Measurements from ENCODE around the gene UBE4B.
"Not testable (repeated sequence)": the region's sequence is repeated elsewhere in the genome, so short reads cannot be mapped to it uniquely, and the experiment has no call there.

UBE4B gene

DNA sequence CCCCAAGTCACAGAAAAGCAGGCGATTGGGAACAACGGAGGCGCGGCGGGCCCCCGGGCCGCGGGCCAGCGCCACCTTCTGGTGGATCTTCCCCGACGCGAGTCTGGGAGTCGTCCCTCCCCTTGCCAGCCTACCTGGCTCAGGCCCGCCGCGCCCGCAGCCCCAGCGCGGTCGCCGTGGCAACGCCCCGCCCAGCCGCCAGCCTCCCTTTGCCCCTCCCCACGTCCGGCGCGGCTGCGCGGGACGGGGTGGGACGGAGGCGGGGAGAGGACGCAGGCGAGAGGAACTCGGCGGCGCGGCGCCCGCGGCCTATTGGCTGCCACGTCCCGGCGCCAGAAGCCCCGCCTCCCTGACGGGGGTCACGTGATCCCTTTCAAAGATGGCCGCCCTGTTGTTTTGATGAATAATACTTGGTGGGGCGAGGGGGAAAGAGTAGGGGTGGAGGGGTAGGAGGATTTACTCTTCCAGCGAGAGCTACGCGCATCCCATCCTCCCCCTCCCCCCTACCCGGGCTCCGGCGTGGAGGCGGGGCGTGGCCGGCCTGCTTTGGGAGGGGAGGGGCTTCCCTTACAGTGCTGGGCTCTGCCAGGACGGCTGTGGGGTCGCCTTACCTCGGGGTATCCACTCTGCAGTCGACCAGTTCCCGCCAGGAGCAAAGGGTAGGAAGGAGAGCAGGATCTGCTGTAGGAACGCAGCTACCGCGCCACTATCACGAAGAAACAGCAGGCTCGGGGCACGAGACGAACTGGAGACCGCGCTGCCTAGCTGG lies at the start of gene UBE4B:
Gene UBE4B (plus strand): TSS at position 369 of the 769 bp plus-strand sequence. CDS start 713 bp downstream, outside the sequence.
- DNase-seq, result peak; percentile 99

DNA sequence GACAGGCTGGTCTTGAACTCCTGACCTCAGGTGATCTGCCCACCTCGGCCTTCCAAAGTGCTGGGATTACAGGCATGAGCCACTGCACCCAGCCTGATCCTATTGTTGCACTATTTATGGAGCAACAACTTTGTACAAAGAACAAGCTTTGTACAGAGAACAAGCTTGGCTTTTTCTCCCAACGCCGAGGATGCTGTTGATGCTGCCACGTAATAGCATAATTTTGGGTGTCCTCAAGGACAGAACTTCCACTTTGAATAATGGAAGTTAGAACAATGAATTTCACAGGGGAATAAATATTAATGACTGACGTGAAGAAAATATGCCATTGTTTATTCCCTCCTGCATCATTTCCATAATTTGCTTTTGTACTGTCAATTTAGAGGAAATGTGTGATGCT lies 48.5 kb upstream of the UBE4B start:
- no peak for DNase-seq

DNA sequence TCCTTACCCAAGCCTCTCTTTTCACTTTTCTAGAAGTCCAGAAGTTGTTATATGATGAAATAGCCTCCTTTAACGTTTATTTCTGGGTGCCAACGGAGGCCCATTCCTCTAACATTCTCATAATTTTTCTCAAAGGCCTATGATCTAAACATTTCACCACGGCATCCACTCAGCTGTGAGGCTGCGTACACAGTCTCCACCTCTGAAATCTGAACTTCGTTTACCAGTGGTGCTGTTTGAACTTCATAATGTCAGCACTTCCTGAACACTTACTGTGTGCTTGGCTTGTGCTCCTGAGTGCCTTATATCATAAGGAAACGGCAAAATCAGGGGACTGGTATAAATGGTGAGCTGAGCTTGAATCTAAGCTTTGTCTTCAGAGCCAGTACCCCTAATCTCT lies 47.8 kb upstream of the UBE4B start:
- no peak for DNase-seq

DNA sequence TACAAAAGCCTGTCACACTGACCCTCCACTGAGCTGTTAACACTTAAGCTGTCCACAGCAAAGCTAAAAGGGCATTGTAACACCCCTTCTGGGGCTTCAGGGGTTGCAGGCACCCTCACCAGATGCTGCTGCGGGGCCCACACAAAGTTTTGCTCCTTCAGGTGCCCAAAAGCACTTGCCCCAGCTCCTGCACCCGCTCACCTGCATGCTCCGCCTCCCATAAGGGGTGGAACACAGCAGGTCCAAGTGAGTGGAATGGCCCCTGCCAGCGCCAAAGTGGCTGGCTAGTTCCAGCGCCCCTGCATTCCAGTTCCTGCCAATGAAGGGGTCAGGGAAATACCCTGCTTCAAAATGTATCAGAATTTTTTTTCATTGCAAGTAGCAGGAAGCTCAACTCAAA lies 43.0 kb upstream of the UBE4B start:
- DNase-seq, result no peak

DNA sequence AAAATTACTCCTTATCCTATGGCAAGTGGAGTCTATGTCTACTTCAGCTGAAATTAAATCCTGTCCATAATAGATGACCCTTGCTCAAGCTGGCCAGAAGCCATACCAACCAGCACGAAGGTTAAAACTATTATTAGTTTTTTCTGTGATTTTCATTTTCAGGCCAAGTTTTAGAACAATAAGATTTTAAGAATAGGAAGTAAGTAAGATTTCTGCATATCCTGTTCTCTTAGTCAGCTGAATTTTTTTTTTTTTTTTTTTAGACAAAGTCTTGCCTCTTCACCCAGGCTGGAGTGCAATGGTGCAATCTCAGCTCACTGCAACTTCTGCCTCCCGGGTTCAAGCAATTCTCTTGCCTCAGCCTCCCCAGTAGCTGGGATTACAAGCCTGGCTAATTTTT lies 41.8 kb upstream of the UBE4B start:
- DNase-seq, result peak in 1 of 2 donors; percentile 23

DNA sequence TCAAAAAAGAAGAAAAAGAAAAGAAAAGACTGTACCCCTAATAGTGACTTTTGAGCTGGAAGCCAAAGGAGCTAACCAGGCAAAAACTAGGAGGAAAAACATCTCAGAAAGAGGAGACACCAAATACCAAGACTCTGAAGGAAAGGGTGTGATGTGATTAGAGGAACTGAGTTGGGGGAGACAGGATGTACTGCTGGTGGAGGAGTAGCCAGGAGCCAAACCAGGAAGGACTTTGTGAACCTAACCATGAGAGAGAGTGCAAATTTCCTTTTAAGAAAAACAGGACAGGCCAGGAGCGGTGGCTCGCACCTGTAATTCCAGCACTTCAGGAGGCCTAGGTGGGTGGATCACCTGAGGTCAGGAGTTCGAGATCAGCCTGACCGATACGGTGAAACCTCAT lies 39.8 kb upstream of the UBE4B start:
- no peak for DNase-seq

DNA sequence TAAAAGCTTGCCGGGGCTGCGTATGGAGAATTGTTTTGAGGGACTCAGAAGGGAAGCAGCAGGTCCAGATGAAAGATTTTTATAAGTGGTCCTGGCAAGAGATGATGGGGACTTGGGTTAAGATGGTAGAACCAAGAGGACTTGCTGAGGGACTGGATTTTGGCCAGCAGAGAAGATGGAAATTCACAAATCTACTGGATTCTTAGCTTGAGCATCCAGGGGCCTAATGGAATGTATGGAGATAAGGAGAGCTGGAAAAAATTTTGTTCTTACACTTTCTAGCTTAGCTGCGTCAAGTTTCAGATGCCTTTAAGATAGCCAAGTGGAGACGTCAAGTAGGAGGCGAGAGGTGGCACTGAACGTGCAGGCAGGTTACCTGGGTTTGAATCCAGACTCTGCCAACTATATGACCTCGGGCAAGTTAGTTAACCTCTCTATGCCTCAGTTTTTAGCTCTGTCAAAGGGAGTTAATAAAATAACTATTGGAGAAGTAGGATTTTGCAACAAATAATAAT lies 39.1 kb upstream of the UBE4B start:
- no peak for DNase-seq

DNA sequence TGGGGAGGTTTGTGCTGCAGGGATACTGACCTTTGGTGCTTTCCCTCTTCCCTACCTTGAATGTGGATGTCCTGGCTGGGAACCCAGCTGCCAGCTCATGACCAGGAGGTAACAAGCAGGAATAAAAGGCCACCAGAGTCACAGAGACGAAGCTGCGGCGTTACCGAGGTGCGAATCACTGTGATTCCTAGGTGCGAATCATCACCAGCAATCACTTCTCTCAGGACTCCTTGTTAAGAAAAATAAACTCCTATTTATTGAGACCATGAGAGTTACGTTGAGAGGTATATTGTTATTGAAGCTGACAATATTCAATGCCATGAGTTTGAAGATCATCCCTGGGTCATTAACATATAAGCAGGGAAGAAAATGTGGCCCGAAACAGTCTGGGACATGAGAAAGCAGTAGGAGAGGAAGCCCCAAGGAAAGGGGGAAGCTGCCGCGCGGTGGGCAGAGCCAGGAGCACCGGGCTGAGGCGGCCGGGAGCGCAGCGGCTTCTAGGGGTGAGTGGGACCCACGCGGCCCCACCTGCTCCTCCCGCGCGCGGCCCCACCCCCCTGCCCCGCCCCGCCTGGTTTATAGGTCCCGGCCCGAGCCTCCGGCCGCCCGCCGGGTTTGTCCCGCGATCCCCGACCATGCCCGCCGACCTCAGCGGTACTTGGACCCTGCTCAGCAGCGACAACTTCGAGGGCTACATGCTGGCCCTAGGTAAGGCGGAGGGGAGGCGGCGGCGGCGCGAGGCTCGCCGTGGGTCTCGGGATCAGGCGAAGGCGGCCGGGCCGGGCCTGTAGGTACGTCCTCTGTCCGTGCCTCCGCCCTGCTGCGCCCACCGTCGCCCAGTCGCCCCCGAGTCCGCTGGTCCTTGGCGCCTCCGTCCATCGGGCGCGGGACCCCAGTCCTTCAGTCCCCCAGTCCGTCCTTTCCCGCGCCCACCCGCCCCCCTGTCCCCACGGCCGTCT lies 35.9 kb upstream of the UBE4B start, which contains the start of gene RBP7:
Gene RBP7 (plus strand): TSS at position 605 of the 959 bp plus-strand sequence. CDS start 31 bp downstream, at position 636.
- peak; percentile 0 to 7 for DNase-seq

DNA sequence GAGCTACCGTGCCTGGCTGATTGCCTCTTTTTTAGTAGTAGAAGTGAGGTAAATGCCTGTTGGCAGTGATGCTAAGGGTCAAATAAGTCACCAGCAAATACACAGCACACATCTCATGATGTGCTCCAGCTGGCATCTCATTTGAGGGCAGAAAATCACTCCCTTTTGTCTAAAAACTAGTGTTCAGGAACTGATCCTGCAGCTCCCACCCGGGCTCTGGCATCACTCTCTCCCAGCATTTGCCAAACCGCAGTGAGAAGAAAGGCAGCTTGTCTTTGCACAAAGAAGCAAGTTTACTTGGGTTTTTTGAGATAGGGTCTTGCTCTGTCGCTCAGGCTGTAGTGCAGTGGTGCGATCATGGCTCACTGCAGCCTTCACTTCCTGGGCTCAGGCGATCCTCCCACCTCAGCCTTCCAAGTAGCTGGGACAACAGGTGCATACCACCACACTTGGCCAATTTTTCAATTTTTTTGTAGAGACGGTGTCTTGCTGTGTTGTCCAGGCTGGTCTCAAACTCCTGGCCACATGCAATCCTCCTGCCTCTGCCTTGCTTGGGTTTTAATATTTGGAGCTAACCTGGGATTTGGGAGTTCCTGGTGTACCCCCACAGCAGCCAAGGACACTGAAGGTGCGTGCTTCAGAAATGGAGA lies 31.6 kb upstream of the UBE4B start:
- DNase-seq, result no peak

DNA sequence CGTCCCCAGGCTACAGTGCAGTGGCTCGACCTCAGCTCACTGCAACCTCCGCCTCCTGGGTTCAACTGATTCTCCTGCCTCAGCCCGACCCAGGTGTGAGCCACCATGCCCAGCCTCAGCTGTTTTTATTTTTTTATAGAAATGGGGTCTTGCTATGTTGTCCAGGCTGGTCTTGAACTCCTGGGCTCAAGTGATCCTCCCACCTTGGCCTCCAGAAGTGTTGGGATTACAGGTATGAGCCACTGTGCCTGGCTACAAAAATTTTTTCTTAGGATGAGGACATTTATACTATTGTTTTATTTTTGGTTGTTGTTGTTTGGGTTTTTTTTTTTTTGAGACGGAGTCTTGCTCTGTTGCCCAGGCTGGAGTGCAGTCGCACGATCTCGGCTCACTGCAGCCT lies 27.5 kb upstream of the UBE4B start:
- not testable (repeated sequence) for DNase-seq

DNA sequence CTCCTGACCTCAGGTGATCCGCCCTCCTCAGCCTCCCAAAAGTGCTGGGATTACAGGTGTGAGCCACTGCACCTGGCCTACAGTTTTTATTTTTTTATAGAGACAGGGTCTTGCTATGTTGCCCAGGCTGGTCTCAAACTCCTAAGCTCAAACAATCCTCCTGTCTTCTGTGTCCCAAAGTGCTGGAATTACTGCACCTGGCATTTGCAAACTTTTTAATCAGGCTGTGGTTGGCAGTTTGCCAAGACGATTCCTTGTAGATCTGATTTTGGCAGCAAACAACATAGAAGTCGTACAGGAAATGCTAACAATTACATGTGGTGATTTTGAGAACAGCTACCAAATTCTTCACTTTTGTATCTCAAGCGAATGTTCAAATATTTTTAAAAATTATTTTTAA lies 25.6 kb upstream of the UBE4B start:
- no peak for DNase-seq

DNA sequence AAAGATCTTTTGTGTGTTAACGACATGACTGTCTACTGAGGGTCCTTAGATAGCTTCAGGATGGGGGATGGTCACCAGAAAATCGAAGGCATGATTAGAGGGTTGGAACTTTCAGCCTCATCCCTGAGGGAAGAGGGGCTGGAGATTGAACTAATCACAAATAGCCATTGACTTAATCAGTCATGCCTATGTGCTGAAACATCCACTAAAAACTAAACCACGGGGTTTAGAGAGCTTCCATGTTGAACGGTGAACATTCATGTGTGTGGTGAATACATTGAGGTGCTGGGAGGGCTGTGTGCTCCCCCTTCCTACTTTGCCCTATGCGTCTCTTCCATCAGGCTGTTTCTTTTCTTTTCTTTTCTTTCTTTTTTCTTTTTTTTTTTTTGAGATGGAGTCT lies 18.7 kb upstream of the UBE4B start:
- DNase-seq, result no peak

DNA sequence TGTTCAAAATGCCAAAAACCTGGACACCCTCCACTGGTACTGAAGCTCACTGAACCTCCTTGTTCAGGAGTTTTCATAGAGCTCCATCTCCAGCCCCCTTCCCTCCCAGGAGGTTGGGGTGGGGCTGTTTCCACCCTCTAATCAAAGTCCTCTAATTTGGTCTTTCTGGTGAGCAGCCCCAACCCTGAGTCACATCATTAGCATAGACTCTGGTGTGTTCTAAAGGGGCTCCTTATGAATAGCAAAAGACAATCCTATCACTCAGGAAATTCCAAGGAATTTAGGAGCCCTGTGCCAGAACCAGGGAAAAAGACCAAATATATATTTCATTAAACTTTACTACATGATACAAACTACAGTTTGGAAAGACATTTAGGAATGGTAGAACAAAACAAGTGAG lies 13.2 kb upstream of the UBE4B start:
- no peak for DNase-seq

DNA sequence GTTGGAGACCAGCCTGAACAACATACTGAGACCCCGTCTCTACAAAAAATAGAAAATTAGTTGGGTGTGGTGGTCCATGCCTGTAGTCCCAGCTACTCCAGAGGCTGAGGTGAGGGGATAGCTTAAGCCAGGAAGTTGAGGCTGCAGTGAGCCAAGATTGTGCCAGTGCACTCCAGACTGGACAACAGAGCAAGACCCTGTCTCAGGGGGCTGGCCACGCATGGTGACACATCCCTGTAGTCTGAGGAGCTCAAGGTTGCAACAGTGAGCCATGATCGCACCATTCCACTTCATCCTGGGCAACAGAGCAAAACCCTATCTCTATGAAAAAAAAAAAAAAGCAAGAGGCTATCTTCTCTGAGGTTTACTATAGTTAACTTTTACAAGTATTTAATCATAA lies 12.7 kb upstream of the UBE4B start:
- no peak for DNase-seq

DNA sequence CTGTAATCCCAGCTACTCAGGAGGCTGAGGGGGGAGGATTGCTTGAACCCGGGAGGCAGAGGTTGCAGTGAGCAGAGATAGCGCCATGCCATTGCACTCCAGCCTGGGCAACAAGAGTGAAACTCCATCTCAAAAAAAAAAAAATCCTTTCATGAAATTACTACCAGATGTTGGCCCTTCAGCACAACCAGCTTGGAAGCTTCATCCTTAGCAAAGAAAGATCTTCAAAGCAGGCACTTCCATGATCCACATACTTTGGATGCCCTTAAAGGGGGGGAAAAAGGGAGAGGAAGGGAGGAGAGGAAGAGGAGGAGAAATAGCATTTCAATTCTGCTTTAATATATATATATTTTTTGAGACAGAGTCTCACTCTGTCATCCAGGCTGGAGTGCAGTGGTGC lies 12.1 kb upstream of the UBE4B start:
- DNase-seq, result not testable (repeated sequence)

DNA sequence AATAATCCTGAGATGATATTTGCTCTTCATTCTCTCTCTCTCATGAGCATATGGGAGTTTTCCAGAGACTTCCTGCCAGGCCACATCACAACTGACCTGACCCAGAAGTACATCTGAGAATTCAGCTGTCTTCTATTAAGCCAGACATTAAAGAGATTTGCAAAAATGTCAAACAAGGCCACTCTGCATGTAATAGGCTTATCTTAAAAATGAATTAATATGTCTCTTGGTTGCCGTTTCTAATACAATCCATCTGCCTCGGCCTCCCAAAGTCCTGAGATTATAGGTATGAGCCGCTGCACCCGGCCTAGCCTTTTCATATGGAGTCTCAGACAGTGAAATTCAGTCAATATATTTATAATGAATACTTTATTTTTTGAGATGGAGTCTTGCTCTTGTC lies 10.8 kb upstream of the UBE4B start:
- not testable (repeated sequence) for DNase-seq

DNA sequence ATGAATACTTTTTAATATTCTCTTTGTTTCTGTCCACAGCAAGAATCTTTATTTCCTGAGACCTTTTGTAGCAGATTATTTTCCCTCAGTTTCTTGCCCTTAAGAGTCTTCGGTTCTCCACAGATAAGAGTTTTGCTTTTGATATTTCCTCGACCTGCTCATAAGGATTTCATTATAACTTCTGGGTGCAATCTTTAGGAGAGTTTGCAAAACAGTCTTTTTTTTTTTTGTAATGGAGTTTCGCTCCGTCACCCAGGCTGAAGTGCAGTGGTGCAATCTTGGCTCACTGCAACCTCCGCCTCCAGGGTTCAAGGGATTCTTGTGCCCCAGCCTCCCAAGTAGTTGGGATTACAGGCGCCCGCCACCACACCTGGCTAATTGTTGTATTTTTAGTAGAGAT lies 10.1 kb upstream of the UBE4B start:
- DNase-seq, result no peak

DNA sequence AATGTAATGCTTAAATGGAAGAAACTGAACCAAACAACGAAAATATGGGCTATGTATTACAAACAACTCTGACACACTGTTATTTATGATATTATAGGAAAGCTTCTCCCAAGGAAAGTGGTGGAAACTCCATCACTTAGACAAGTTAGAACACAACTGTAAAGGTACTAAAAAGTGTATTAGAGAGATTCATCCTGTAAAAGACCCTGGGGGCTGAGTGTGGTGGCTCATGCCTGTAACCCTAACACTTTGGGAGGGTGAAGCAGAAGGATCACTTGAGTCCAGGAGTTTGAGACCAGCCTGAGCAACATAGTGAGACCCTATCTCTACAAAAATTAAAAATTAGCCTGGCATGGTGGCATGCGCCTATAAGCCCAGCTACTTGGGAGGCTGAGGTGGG lies 7.4 kb upstream of the UBE4B start:
- no peak for DNase-seq

DNA sequence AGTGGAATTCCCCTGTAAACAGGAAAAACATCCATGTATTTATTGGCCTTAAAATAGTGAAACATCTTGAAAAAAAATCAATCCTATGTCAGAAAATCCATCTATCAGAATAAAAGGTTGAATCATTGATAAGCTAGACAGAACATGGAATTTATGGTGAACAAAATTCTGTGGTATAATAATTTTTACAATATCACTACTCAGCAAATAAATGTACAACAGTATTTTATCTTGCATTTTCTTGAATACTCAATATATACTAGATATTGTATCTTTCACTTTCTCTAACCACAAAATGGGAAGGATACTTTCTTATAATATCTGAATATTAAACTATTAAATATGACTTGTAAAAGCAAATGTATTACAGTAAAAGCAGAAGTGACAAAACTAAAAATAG lies 5.7 kb upstream of the UBE4B start:
- DNase-seq, result no peak

DNA sequence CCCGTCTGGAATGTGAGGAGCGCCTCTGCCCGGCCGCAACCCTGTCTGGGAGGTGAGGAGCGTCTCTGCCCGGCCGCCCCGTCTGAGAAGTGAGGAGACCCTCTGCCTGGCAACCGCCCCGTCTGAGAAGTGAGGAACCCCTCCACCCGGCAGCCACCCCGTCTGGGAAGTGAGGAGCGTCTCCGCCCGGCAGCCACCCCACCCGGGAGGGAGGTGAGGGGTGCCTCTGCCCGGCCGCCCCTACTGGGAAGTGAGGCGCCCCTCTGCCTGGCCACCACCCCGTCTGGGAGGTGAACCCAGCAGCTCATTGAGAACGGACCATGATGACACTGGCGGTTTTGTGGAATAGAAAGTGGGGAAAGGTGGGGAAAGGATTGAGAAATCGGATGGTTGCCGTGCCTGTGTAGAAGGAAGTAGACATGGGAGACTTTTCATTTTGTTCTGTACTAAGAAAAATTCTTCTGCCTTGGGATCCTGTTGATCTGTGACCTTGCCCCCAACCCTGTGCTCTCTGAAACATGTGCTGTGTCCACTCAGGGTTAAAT lies 3.7 kb upstream of the UBE4B start:
- not testable (repeated sequence) for DNase-seq

DNA sequence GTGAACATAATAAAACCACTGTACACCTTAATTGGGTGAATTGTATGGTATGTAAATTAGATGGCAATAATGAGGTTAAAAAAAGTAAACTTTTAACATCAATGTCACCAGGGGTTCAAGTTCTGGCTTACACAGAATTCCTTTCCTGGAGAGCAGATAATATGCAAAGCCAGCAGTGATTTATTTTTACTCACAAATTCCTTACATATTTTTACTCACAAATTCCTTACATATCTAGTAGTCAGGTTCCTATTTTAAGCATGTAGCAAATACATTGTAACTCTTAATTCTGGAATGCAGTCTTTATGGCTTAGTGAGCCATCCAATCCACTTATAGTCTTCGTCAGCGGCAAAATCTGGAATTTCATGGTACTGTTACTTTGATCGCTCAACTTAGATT lies 1.3 kb upstream of the UBE4B start:
- no peak for DNase-seq

DNA sequence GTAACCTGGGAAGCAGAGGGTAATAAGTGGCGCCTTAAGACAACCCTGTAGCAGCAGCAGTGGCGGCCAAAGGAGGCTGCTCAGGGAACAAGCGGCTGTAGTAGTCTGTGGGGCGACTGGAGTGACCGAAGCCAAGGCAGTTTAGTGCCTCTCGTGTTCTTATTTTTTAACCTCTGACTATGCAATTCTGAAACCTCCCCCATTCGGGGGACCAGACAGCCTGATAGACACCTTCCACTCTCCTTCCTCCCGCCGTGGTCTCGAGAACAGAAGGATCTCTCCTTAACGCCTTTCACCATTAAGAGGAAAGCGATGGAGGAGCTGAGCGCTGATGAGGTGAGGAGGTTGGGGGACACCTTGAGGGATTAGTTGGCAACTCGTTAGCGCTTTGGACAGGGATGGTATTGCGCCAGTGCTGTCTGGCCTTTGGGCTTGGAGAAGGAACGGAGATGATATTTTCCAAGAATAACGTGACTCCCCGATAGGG lies 644 bp downstream of the UBE4B start:
- DNase-seq, result peak in 1 of 2 donors; percentile 3

DNA sequence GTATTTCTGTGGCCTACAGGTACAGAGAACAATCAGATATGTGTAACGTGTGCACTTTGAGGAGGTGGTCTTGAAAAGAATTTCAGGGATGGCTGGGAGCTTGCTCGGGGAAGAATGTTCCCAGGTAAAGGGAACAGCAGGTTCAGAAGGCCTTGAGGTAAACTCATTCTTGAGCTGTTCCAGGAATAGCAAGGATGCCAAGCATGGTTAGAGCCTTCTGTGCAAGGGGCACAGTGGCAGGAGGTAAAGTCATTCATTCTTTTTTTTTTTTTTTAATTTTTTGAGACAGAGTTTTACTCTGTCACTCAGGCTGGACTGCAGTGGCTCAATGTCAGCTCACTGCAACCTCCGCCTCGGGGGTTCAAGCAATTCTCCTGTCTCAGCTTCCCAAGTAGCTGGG lies 10.0 kb downstream of the UBE4B start:
- DNase-seq, result no peak
